H1 (cell line): ENCODE results near the gene RNF220. TPM values are rescaled to one million over a fixed set of nuclear protein-coding genes. Genes with fewer than 3 reads are reported as not detected.

Experiments
- CTCF ChIA-PET: fragments of 300-600 bp; sonication (Branson Sonifier 250); formaldehyde crosslinking; loops from one replicate; lab custom pipeline; 2021; ENCODE audit not compliant: partially characterized antibody; lab: Charles Lee
- POLR2A ChIA-PET: fragments of 300-600 bp; sonication (Branson Sonifier 250); formaldehyde crosslinking; loops from one replicate; lab custom pipeline; 2021; ENCODE audit warnings: inconsistent platforms; ENCODE audit not compliant: partially characterized antibody; lab: Charles Lee
- DNase-seq, 2 experiments: peaks; one replicate each; pipeline versions ENCODE4 v3.0.0 to v3.0.0-alpha.2; 2010 to 2022; ENCODE audit warnings: low spot score in 2 of 2, low read depth in 1 of 2, mixed read lengths in 1 of 2
- FAIRE-seq: peaks from 2 replicates; lab custom pipeline; 2011; peaks lifted over from hg19 to GRCh38; lab: Jason Lieb, UNC
- H2AFZ ChIP-seq: 2 replicates; pipeline ENCODE4 v1.8.1; 2012; ENCODE audit warnings: low read length, inconsistent platforms
- H2AK5ac ChIP-seq: 2 replicates; pipeline ENCODE4 v1.6.1; 2013; ENCODE audit warnings: low read depth, low read length
- H2BK120ac ChIP-seq: replicated peaks from 2 replicates; pipeline ENCODE3; 2013; ENCODE audit warnings: low read depth, low read length, inconsistent platforms
- H2BK12ac ChIP-seq: 2 replicates; pipeline ENCODE4 v1.6.1; 2013; ENCODE audit warnings: low read depth, low read length
- H2BK15ac ChIP-seq: 2 replicates; pipeline ENCODE4 v1.6.1; 2013; ENCODE audit warnings: low read length
- H2BK20ac ChIP-seq: 2 replicates; pipeline ENCODE4 v1.6.1; 2013; ENCODE audit warnings: low read length
- H2BK5ac ChIP-seq: 2 replicates; pipeline ENCODE4 v1.6.1; 2013; ENCODE audit warnings: low read depth, low read length
- H3K14ac ChIP-seq: 2 replicates; pipeline ENCODE4 v1.6.1; 2013; ENCODE audit warnings: inconsistent platforms; ENCODE audit not compliant: insufficient read length
- H3K18ac ChIP-seq: 2 replicates; pipeline ENCODE4 v1.6.1; 2013; ENCODE audit warnings: low read length; ENCODE audit errors: extremely low read depth
- H3K23ac ChIP-seq: 2 replicates; pipeline ENCODE4 v1.6.1; 2013; ENCODE audit warnings: inconsistent platforms; ENCODE audit not compliant: insufficient read length
- H3K23me2 ChIP-seq: 2 replicates; pipeline ENCODE4 v1.6.1; 2013; ENCODE audit warnings: low read depth, low read length
- H3K27ac ChIP-seq: 2 replicates; pipeline ENCODE4 v1.6.1; 2011; ENCODE audit warnings: low read depth, low read length, inconsistent platforms
- H3K27me3 ChIP-seq, 4 experiments: replicated peaks in 1 of 4; 1 replicate in 1 of 4; 2 replicates in 3 of 4; pipeline versions ENCODE4 v1.6.1 to v1.8.1; 2011 to 2013; ENCODE audit warnings: low read length in 3 of 4, mild to moderate bottlenecking in 3 of 4, inconsistent platforms in 2 of 4, mixed read lengths in 2 of 4, moderate library complexity in 1 of 4; ENCODE audit not compliant: control insufficient read depth in 3 of 4, insufficient read depth in 3 of 4; ENCODE audit errors: extremely low read depth in 1 of 4
- H3K36me3 ChIP-seq, 4 experiments: 2 replicates each; pipeline versions ENCODE4 v1.6.1 to v1.8.1; 2011 to 2013; ENCODE audit warnings: mild to moderate bottlenecking in 4 of 4, low read length in 3 of 4, moderate library complexity in 2 of 4, control low read depth in 1 of 4, inconsistent platforms in 1 of 4; ENCODE audit not compliant: insufficient read depth in 4 of 4, control insufficient read depth in 2 of 4
- H3K4ac ChIP-seq: replicated peaks from 2 replicates; pipeline ENCODE3; 2013; ENCODE audit warnings: low read length, low read depth, mixed read lengths, inconsistent platforms; ENCODE audit not compliant: insufficient read length
- H3K4me1 ChIP-seq, 4 experiments: replicated peaks in 1 of 4; 1 replicate in 1 of 4; 2 replicates in 3 of 4; pipeline versions ENCODE4 v1.6.1 to v1.8.1; 2011 to 2013; ENCODE audit warnings: low read length in 3 of 4, inconsistent platforms in 2 of 4, mixed read lengths in 1 of 4; ENCODE audit not compliant: insufficient read depth in 4 of 4, control insufficient read depth in 3 of 4
- H3K4me2 ChIP-seq, 2 experiments: 2 replicates each; pipeline versions ENCODE4 v1.6.1 to v1.8.1; 2011 to 2013; ENCODE audit warnings: low read depth in 2 of 2, low read length in 2 of 2, control low read depth in 1 of 2, inconsistent platforms in 1 of 2, mild to moderate bottlenecking in 1 of 2; ENCODE audit not compliant: insufficient read depth in 1 of 2
- H3K4me3 ChIP-seq, 4 experiments: fragments of 200-600, 300-600 bp in 1 of 4; sonication (generic), shearing (Covaris generic), sonication (Bioruptor Twin) in 1 of 4; 2 replicates each; pipeline versions ENCODE4 v1.5.1 to v1.8.1; 2011 to 2016; ENCODE audit warnings: low read length in 4 of 4, low read depth in 3 of 4, control low read depth in 2 of 4, inconsistent platforms in 2 of 4, mild to moderate bottlenecking in 2 of 4, mixed read lengths in 1 of 4, moderate library complexity in 1 of 4; ENCODE audit not compliant: insufficient read depth in 2 of 4; ENCODE audit errors: extremely low read depth in 1 of 4
- H3K56ac ChIP-seq: replicated peaks from 2 replicates; pipeline ENCODE3; 2013; ENCODE audit warnings: low read depth, mild to moderate bottlenecking, mixed read lengths, low read length, inconsistent platforms; ENCODE audit not compliant: insufficient read length
- H3K79me1 ChIP-seq: 2 replicates; pipeline ENCODE4 v1.6.1; 2013; ENCODE audit warnings: low read depth, low read length, control low read depth
- H3K79me2 ChIP-seq, 2 experiments: 2 replicates each; pipeline versions ENCODE4 v1.6.1 to v1.8.1; 2012 to 2013; ENCODE audit warnings: low read length in 2 of 2, mild to moderate bottlenecking in 2 of 2, inconsistent platforms in 1 of 2; ENCODE audit not compliant: insufficient read depth in 2 of 2, control insufficient read depth in 1 of 2
- H3K9ac ChIP-seq, 4 experiments: replicated peaks in 1 of 4; 1 replicate in 1 of 4; 2 replicates in 3 of 4; pipeline versions ENCODE4 v1.6.1 to v1.8.1; 2011 to 2013; ENCODE audit warnings: low read depth in 3 of 4, low read length in 3 of 4, control low read depth in 2 of 4, mild to moderate bottlenecking in 2 of 4, moderate library complexity in 2 of 4, inconsistent platforms in 1 of 4; ENCODE audit errors: extremely low read depth in 1 of 4
- H3K9me3 ChIP-seq, 2 experiments: 2 replicates each; pipeline versions ENCODE4 v1.6.1 to v1.8.1; 2012 to 2013; ENCODE audit warnings: mild to moderate bottlenecking in 2 of 2, moderate library complexity in 2 of 2, control low read depth in 1 of 2, inconsistent platforms in 1 of 2, low read depth in 1 of 2, low read length in 1 of 2, mixed read lengths in 1 of 2; ENCODE audit not compliant: insufficient read depth in 2 of 2
- H4K20me1 ChIP-seq, 2 experiments: replicated peaks in 1 of 2; 2 replicates each; pipeline versions ENCODE3 to v1.8.1; 2011 to 2013; ENCODE audit warnings: inconsistent platforms in 2 of 2, low read length in 2 of 2, mild to moderate bottlenecking in 1 of 2; ENCODE audit not compliant: insufficient read depth in 2 of 2, control insufficient read depth in 1 of 2
- H4K5ac ChIP-seq: 2 replicates; pipeline ENCODE4 v1.6.1; 2013; ENCODE audit warnings: low read length, low read depth, mixed read lengths, inconsistent platforms; ENCODE audit not compliant: insufficient read length
- H4K8ac ChIP-seq: 2 replicates; pipeline ENCODE4 v1.8.0; 2013; ENCODE audit warnings: mild to moderate bottlenecking, moderate library complexity, low read length, inconsistent platforms; ENCODE audit not compliant: insufficient read depth; ENCODE audit errors: extremely low read depth
- H4K91ac ChIP-seq: replicated peaks from 2 replicates; pipeline ENCODE3; 2013; ENCODE audit warnings: low read length, mixed read lengths, inconsistent platforms; ENCODE audit not compliant: insufficient read length
- ATF2 ChIP-seq: IDR thresholded peaks from 2 replicates; pipeline ENCODE4 v1.6.1; 2012; ENCODE audit warnings: low read length, inconsistent platforms
- WGBS, 2 experiments: shearing (Covaris generic) in 1 of 2; methylation state at CpG; one replicate each; pipeline versions ENCODE4 v1.1.6 to v1.1.7; 2013 to 2015; ENCODE audit warnings: low lambda C conversion rate in 2 of 2, mixed read lengths in 2 of 2, inconsistent platforms in 1 of 2, low coverage in 1 of 2, missing lambda C conversion rate in 1 of 2; ENCODE audit not compliant: insufficient replicate concordance in 2 of 2, insufficient coverage in 1 of 2, insufficient read length in 1 of 2; ENCODE audit errors: extremely low coverage in 1 of 2, missing lambda C conversion rate in 1 of 2; 5-methylcytosine and 5-hydroxymethylcytosine counted together
- polyA plus RNA-seq, 7 experiments: library from polyadenylated mRNA; depleted of rRNA in 3 of 7; stranded (reverse) in 5 of 7; unstranded in 2 of 7; fragments of >200 nt in 5 of 7; fragments of 200-250 nt in 2 of 7; gene quantifications; 1 replicate in 5 of 7; 2 replicates in 1 of 7; 4 replicates in 1 of 7; pipeline versions ENCODE4 v1.2.1 to v1.2.3, GENCODE V29; 2011 to 2013; ENCODE audit warnings: missing spikeins in 2 of 7, mixed read lengths in 2 of 7
- total RNA-seq: library from RNA; stranded (reverse); fragmentation: NEBNext Ultra II Directional; extraction: Animal tissue kit (Norgen Biotek cat#: 25700); gene quantifications from 2 replicates; pipeline ENCODE4 v1.2.1, GENCODE V29; 2021

Gene RNF220
- total and polyA plus RNA-seq, 2 of the 8 experiments (the other 6 are each of a cell fraction or from before 2014, with no cell fraction given), result 123 to 160 TPM

GRCh38 chr1:44447051-44447810 is 42.2 kb downstream of the RNF220 start:
- Histone ChIP-seq H3K9me3 (no peaks in the 10 kb centered on the region; a peak in 1 of 4 replicates), H3K79me1 (no peaks in the 10 kb centered on the region), H2BK12ac (no peak overlapping the region), H3K23me2 (no peaks in the 10 kb centered on the region), H3K4me2 (no peak overlapping the region), H3K79me2 (no peaks in the 10 kb centered on the region), H3K56ac (no peak overlapping the region), H3K23ac (no peak overlapping the region), H4K20me1 (no peaks in the 10 kb centered on the region), H3K18ac (no peak overlapping the region), H4K91ac (no peak overlapping the region), H3K4me3 (no peak overlapping the region), H3K9ac (no peak overlapping the region), H3K27ac (no peak overlapping the region), H4K8ac (no peak overlapping the region), H2BK5ac (no peak overlapping the region), H3K4me1 (no peaks in the 10 kb centered on the region; a peak in 1 of 7 replicates), H3K4ac (no peak overlapping the region), H3K14ac (no peak overlapping the region), H2BK20ac (no peak overlapping the region), H3K36me3 (no peaks in the 10 kb centered on the region), H3K27me3 (no peaks in the 10 kb centered on the region), H2AK5ac (no peak overlapping the region), H2BK120ac (no peak overlapping the region), H2AFZ (no peak overlapping the region), H2BK15ac (no peak overlapping the region), H4K5ac (no peak overlapping the region)
- FAIRE-seq (no peak), DNase-seq (no peak)
- POLR2A ChIA-PET, result no interaction called here
- 96 to 100% methylated on average over 1 to 6 of the region's 6 CpGs for WGBS, 2 experiments
- CTCF ChIA-PET, result interaction anchor here (0.9 to 1.4 kb wide), 4 partner anchors 19 to 148 kb away, joined by 3 to 4 read pairs (median 3); no protein-coding TSS in a partner anchor
- TF ChIP-seq ATF2, result no peak
